Measurements from ENCODE around the gene HAPSTR1. TPM values are rescaled to one million over a fixed set of nuclear protein-coding genes. Genes with fewer than 3 reads are reported as not detected.

Gene HAPSTR1
- total RNA-seq, 1 donor from 2014 or later = 53.1 TPM

- DNase-seq (no peak), ATAC-seq (peak in 1 of 2 donors; percentile 31)
- no peak overlapping the region for H3K4me3 ChIP-seq
- no peak overlapping the region for H3K27ac ChIP-seq
- peaks cover 74% of the 10 kb centered on the region for H3K36me3 ChIP-seq
- H3K9me3 ChIP-seq = no peaks in the 10 kb centered on the region
- TF ChIP-seq, protein P1, sequence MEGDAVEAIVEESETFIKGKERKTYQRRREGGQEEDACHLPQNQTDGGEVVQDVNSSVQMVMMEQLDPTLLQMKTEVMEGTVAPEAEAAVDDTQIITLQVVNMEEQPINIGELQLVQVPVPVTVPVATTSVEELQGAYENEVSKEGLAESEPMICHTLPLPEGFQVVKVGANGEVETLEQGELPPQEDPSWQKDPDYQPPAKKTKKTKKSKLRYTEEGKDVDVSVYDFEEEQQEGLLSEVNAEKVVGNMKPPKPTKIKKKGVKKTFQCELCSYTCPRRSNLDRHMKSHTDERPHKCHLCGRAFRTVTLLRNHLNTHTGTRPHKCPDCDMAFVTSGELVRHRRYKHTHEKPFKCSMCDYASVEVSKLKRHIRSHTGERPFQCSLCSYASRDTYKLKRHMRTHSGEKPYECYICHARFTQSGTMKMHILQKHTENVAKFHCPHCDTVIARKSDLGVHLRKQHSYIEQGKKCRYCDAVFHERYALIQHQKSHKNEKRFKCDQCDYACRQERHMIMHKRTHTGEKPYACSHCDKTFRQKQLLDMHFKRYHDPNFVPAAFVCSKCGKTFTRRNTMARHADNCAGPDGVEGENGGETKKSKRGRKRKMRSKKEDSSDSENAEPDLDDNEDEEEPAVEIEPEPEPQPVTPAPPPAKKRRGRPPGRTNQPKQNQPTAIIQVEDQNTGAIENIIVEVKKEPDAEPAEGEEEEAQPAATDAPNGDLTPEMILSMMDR (IDR thresholded peaks at IDR 0.05) = no peak
- peaks cover 95% of the 10 kb centered on the region for H3K4me1 ChIP-seq
- intact Hi-C loops (cut with DNase I) = no loop called here
- no peaks in the 10 kb centered on the region for H3K27me3 ChIP-seq (ENCODE audit: low read depth)
These were observed 15.9 kb downstream of the HAPSTR1 start for GRCh38 chr16:9107025-9107970.

GRCh38 chr16:9109255-9109654 lies 17.8 kb downstream of the HAPSTR1 start:
- ATAC-seq = no peak
- no peak for DNase-seq
- no peaks in the 10 kb centered on the region for H3K27me3 ChIP-seq (ENCODE audit: low read depth)
- H3K36me3 ChIP-seq = peaks cover 55% of the 10 kb centered on the region
- H3K9me3 ChIP-seq = no peaks in the 10 kb centered on the region
- H3K4me1 ChIP-seq = peaks cover 99% of the 10 kb centered on the region
- H3K27ac ChIP-seq = no peak overlapping the region
- TF ChIP-seq, protein P1 (IDR thresholded peaks at IDR 0.05) = no peak
- H3K4me3 ChIP-seq = no peak overlapping the region
- intact Hi-C loops (cut with DNase I) = no loop called here

- no peak overlapping the region for H3K27ac ChIP-seq
- DNase-seq (no peak), ATAC-seq (peak; percentile 34 to 70)
- intact Hi-C loops (cut with DNase I) = no loop called here
- peaks cover 53% of the 10 kb centered on the region for H3K36me3 ChIP-seq
- TF ChIP-seq, protein P1 (IDR thresholded peaks at IDR 0.05) = no peak
- H3K4me3 ChIP-seq = no peak overlapping the region
- no peaks in the 10 kb centered on the region for H3K27me3 ChIP-seq (ENCODE audit: low read depth)
- no peaks in the 10 kb centered on the region for H3K9me3 ChIP-seq
- peaks cover 96% of the 10 kb centered on the region for H3K4me1 ChIP-seq
These were observed 20.9 kb downstream of the HAPSTR1 start for GRCh38 chr16:9112166-9112843.

GRCh38 chr16:9112844-9113186 lies 21.4 kb downstream of the HAPSTR1 start:
- no peak for ATAC-seq
- Histone ChIP-seq H3K27me3 (ENCODE audit: low read depth) (no peaks in the 10 kb centered on the region), H3K4me3 (no peak overlapping the region), H3K4me1 (peaks cover 97% of the 10 kb centered on the region), H3K9me3 (no peaks in the 10 kb centered on the region), H3K36me3 (peaks cover 53% of the 10 kb centered on the region), H3K27ac (no peak overlapping the region)
- TF ChIP-seq, protein P1 (IDR thresholded peaks at IDR 0.05) = no peak
- no peak for DNase-seq
- intact Hi-C loops (cut with DNase I) = no loop called here

GRCh38 chr16:9113707-9114106 lies 22.3 kb downstream of the HAPSTR1 start:
- TF ChIP-seq, protein P1 (IDR thresholded peaks at IDR 0.05) = no peak
- H3K9me3 ChIP-seq = no peaks in the 10 kb centered on the region
- H3K36me3 ChIP-seq = peaks cover 52% of the 10 kb centered on the region
- intact Hi-C loops (cut with DNase I) = no loop called here
- ATAC-seq = no peak
- no peak overlapping the region for H3K4me3 ChIP-seq
- H3K27ac ChIP-seq = no peak overlapping the region
- DNase-seq = no peak
- peaks cover 92% of the 10 kb centered on the region for H3K4me1 ChIP-seq
- no peaks in the 10 kb centered on the region for H3K27me3 ChIP-seq (ENCODE audit: low read depth)

All from lower lobe of right lung (tissue), 2 donors.